ENCODE results near the gene C16orf74. TPM values are rescaled to one million over a fixed set of nuclear protein-coding genes. Genes with fewer than 3 reads are reported as not detected.

The C16orf74 gene
- total and polyA plus RNA-seq, 2 of the 8 experiments (the other 6 are each of a cell fraction or from before 2014, with no cell fraction given), result 7.3 to 9.3 TPM

DNA sequence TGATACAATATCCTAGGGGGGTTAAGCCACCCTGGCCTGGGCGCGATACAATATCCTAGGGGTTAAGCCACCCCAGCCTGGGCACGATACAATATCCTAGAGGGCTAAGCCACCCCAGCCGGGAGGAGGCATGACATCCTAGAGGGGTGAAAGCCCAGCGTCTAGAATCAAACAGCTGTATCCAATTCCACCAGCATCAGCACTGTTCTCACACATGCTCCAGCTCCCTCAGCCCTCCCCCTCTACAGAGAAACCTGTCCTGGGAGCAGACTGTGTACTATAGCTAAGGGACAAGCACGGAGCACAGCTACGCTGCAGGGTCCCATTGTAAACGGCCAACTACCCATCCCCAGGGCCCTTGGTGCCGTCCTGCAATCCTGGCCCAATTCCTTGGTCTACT lies 68.4 kb downstream of the C16orf74 start:
- Histone ChIP-seq H3K79me2 (ENCODE audit: control insufficient read depth in 1 of 2, insufficient read depth in 2 of 2, low read length in 2 of 2) (peaks cover 0 to 34% of the 10 kb centered on the region in 2 experiments; a peak in 2 of 4 replicates), H4K20me1 (replicated peaks in 1 of 2; ENCODE audit: control insufficient read depth in 1 of 2, insufficient read depth in 2 of 2, low read length in 2 of 2) (peaks cover 3 to 22% of the 10 kb centered on the region in 2 experiments), H3K79me1 (ENCODE audit: low read depth, low read length) (peaks cover 11% of the 10 kb centered on the region), H3K23ac (ENCODE audit: insufficient read length) (no peak overlapping the region), H2BK5ac (ENCODE audit: low read depth, low read length) (no peak overlapping the region; the same call in 1 of the 2 replicates), H2AK5ac (ENCODE audit: low read depth, low read length) (no peak overlapping the region), H2BK15ac (ENCODE audit: low read length) (no peak overlapping the region), H3K23me2 (ENCODE audit: low read depth, low read length) (no peaks in the 10 kb centered on the region), H3K18ac (ENCODE audit: extremely low read depth, low read length) (no peak overlapping the region), H3K56ac (replicated peaks; ENCODE audit: insufficient read length, low read depth, low read length) (no peak overlapping the region), H3K14ac (ENCODE audit: insufficient read length) (no peak overlapping the region), H3K4me1 (replicated peaks in 1 of 4; ENCODE audit: control insufficient read depth in 3 of 4, insufficient read depth in 4 of 4, low read length in 3 of 4) (0 out of 7 replicates have a peak, but pooled peaks cover 0 to under 1% (median 0%) of the 10 kb centered on the region in 4 experiments), H2BK20ac (ENCODE audit: low read length) (no peak overlapping the region), H4K5ac (ENCODE audit: insufficient read length, low read depth, low read length) (no peak overlapping the region), H3K27ac (ENCODE audit: low read depth, low read length) (no peak overlapping the region), H3K4ac (replicated peaks; ENCODE audit: insufficient read length, low read depth, low read length) (no peak overlapping the region), H3K4me2 (ENCODE audit: insufficient read depth in 1 of 2, low read depth in 2 of 2, low read length in 2 of 2) (no peak overlapping the region), H3K4me3 (ENCODE audit: extremely low read depth in 1 of 4, insufficient read depth in 2 of 4, low read depth in 3 of 4, low read length in 4 of 4) (no peak overlapping the region), H2BK12ac (ENCODE audit: low read depth, low read length) (no peak overlapping the region), H3K36me3 (ENCODE audit: control insufficient read depth in 2 of 4, insufficient read depth in 4 of 4, low read length in 3 of 4) (peaks cover 26 to 47% (median 32%) of the 10 kb centered on the region in 4 experiments), H4K91ac (replicated peaks; ENCODE audit: insufficient read length, low read length) (no peak overlapping the region), H3K27me3 (replicated peaks in 1 of 4; ENCODE audit: control insufficient read depth in 3 of 4, extremely low read depth in 1 of 4, insufficient read depth in 3 of 4, low read length in 3 of 4) (no peaks in the 10 kb centered on the region), H3K9me3 (ENCODE audit: insufficient read depth in 2 of 2, low read depth in 1 of 2, low read length in 1 of 2) (no peaks in the 10 kb centered on the region), H4K8ac (ENCODE audit: extremely low read depth, insufficient read depth, low read length) (no peak overlapping the region; the same call in 1 of the 2 replicates), H2AFZ (ENCODE audit: low read length) (no peak overlapping the region), H3K9ac (replicated peaks in 1 of 4; ENCODE audit: extremely low read depth in 1 of 4, low read depth in 3 of 4, low read length in 3 of 4) (no peak overlapping the region), H2BK120ac (replicated peaks; ENCODE audit: low read depth, low read length) (no peak overlapping the region)
- DNase-seq (ENCODE audit: low read depth in 1 of 2, low spot score in 2 of 2), result no peak
- CTCF ChIA-PET (ENCODE audit: partially characterized antibody), result interaction anchor here (0.7 to 37.0 kb wide), 11 partner anchors 8 to 536 kb away, joined by 3 to 620 read pairs (median 6); no protein-coding TSS in a partner anchor
- WGBS, 2 experiments (ENCODE audit: extremely low coverage in 1 of 2, insufficient coverage in 1 of 2, insufficient read length in 1 of 2, insufficient replicate concordance in 2 of 2, low coverage in 1 of 2, low lambda C conversion rate in 2 of 2, missing lambda C conversion rate in 1 of 2), result 85% methylated on average over 7 of the region's 9 CpGs; no CpG with 5 or more reads in 1 of the 2 experiments
- no peak for FAIRE-seq
- POLR2A ChIA-PET (ENCODE audit: partially characterized antibody), result interaction anchor here (0.7 to 9.5 kb wide), 4 partner anchors 7 to 42 kb away, joined by 3 to 77 read pairs (median 12); no protein-coding TSS in a partner anchor
- TF ChIP-seq NRF1 (IDR thresholded peaks at IDR 0.05; ENCODE audit: low read depth, low read length) (no peak), TCF12 (IDR thresholded peaks at IDR 0.05; ENCODE audit: low read depth, low read length) (no peak), POLR2AphosphoS5 (IDR thresholded peaks at IDR 0.05; ENCODE audit: low read depth, low read length) (no peak), MAFK (IDR thresholded peaks at IDR 0.05; ENCODE audit: low read depth, low read length) (no peak), KDM1A (IDR thresholded peaks at IDR 0.05; ENCODE audit: borderline replicate concordance, low read length) (no peak), SP4 (IDR thresholded peaks at IDR 0.05; ENCODE audit: low read length) (no peak), ASH2L (IDR thresholded peaks at IDR 0.05; ENCODE audit: low read length) (no peak), RAD21 (IDR thresholded peaks at IDR 0.05 in 1 of 2, conservative IDR thresholded peaks at IDR 0.05 in 1 of 2; ENCODE audit: low read depth in 2 of 2, low read length in 2 of 2) (no peak), POLR2A (IDR thresholded peaks at IDR 0.05; ENCODE audit: control extremely low read depth in 1 of 2, low read depth in 2 of 2, low read length in 2 of 2) (no peak)
